NOMO-1 (cell line): ENCODE results near the gene AKAP6.
A peak's percentile ranks its signal among the peaks of the same experiment; 100 is the strongest.

Experiments used
- DNase-seq, 2 experiments: peaks; one replicate each; lab custom pipeline; 2025; ENCODE audit not compliant: unreplicated experiment in 2 of 2; lab: John Stamatoyannopoulos, UW

AKAP6 gene

DNA sequence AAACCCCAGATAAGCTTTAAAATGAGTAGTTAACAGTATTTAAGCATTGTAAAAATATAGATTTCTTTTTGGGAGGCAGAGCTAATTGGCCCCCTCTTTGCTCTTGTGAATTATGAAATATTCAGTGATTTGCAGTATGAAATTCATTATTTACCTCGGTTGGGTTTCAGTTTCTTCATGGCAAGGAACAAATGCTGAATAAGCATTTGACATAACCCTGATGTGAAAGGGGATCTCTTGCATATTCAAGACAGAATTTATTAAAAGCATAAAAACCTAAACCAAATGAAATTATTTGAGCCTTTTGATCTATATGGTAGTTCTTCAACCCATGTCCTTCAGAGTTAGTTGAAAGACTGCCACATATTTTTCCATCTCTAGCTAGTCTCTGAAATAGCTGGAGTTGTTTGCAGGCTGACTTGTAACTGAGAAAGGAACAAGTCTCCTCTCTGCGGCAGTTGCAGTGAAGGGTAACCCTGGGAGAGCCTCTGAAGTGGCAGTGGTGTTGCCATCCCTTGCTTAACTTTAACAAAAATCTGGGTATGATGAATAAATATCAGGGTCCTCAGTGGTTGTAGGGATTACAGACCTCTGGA lies 690 bp downstream of the AKAP6 start:
- DNase-seq = no peak

DNA sequence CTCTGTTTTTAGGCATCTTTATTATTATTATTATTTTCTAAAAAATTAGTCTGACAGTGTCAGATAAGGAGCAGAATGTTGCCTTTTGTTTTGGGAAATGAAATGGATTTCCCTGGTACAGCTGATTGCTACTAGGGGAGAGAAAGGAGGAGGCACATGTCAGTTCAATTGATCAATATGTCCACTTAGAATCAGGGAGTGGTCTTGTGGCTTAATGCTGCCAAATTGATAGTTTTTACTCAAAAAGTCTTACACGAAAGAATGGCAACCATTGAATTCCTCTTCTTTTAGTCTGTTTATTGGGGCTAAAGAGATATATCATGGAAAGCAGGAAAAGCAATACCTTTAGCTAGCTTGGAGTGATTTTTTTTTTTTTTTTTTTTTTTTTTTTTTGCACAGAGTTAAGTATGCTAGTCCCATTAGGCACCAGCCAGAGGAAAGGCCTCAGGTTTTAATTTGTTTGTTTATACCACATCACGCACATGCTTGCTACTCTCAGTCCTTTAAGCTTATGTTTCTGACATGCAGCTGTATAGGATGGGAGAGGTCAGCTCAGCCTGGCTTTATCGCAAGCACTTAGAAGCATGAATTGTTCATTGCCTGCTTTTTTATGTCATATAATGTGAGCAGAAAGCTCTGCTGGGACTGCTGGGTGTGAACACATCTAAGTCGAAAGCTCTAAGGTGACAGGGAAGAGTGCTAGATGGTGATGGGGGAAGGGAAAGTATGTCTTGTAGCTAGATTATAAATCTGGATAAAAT lies 1.4 kb downstream of the AKAP6 start:
- DNase-seq = no peak

DNA sequence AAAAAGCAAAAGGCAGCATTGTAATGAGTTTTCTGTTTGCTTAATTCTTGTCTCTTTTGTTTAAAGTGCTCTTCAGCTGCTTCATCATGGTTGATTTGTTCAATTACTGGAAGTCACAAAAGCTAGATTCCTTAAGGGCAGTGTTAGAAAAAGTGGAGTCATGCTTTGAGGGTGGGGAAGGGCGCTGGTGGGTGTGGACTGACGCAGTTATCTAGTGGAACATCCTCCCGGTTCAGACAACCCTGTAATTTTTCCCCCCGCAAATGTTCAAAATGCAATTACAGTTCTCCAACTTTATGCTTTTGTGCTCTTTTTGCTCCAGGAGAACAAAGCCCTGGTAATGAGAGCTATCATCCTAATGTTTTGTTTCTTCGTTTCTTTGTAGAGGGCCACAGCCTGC lies 2.1 kb downstream of the AKAP6 start:
- DNase-seq = no peak

DNA sequence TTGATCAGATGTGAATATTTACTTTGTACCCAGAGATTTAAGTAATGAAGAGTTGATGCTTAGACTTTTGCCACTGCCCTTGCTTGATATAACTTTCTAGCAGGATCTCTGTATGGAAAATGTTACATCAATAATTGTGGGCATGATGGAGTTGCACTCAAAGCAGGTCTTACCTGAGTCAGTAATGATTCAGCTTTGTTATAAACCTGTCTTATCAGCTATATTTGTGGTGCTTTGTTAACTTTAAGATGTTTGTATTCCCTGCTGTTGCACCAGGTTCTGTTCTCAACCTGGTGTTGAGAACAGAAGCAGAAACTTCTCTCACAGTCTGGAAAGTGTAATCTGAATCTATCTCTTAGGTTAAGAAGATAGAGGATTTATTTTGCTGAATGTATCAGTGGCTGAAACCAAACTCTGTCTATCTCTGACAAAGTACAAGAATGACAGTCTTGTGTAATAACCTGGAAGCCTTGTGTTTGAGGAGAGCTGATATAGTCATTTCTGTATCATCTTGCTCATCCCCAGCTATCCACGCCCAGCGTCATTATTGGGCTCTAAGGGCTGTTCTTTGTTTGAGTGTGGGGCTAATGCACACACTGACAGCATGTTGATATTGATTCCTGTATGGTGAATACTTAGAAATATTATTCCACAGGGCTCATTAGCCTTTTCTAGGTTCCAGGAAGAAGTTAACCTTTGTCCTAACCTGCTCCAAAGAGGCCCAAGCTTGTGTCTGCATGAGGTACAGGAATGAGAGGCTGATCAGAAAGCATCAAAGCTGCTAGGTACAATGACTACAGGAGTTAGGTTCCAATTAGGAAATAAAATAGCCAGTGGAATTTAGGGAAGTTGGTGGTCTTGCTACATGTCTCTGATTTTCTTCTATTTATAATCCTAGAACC lies 3.6 kb downstream of the AKAP6 start:
- no peak for DNase-seq

DNA sequence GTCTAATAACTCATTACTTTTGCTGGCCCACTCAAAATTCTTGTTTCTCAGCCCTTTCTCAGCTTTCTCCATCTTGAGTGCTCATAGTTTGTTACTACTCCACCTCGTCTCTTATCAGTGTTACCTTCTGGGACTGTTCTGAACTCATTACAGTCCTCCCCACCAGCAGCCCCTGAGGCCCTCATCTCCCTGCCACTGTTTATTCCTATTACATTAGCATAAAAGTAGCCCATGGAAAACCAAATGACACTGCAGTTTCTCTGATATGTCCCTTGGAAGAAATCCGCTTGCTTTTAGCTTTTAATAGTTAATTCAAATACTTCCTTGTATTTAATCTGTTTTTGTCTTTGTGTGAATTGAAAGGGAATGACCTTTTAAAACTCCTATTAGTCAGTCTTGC lies 7.6 kb downstream of the AKAP6 start:
- no peak for DNase-seq

DNA sequence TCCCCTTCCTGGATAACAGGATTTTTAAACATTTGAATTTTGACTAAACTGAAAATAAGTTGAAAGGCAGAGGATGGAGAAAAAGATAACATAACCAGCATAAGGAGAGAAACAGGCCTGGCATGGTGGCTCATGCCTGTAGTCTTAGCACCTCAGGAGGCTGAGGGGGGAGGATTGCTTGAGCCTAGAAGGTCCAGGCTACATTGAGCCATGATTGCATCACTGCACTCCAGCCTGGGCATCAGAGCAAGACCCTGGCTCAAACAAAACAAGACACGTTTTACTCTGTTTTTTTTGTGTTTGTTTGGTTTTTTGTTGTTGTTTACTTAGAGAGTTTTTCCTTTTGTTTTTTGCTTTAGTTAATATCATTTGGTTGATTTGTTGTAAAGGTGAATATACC lies 8.7 kb downstream of the AKAP6 start:
- no peak for DNase-seq

DNA sequence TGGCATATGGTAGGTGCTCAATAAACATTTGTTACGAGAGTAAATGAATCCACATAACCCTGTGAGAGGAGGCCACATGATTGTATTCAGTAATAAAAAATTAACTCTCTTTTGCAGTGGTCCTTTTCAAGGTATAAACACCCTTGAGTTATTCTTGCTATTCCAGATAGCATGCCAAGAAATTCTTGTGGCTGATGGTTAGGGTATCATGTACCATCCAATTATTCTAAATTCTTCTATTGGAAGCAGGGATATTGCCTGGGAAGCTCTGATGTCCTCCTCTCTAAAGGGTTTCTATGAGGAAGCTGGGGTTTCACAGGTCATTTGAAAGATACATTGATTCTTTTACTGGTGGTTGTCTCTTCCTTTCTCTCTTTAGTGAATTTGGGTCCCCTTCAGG lies 10.1 kb downstream of the AKAP6 start:
- DNase-seq = no peak

DNA sequence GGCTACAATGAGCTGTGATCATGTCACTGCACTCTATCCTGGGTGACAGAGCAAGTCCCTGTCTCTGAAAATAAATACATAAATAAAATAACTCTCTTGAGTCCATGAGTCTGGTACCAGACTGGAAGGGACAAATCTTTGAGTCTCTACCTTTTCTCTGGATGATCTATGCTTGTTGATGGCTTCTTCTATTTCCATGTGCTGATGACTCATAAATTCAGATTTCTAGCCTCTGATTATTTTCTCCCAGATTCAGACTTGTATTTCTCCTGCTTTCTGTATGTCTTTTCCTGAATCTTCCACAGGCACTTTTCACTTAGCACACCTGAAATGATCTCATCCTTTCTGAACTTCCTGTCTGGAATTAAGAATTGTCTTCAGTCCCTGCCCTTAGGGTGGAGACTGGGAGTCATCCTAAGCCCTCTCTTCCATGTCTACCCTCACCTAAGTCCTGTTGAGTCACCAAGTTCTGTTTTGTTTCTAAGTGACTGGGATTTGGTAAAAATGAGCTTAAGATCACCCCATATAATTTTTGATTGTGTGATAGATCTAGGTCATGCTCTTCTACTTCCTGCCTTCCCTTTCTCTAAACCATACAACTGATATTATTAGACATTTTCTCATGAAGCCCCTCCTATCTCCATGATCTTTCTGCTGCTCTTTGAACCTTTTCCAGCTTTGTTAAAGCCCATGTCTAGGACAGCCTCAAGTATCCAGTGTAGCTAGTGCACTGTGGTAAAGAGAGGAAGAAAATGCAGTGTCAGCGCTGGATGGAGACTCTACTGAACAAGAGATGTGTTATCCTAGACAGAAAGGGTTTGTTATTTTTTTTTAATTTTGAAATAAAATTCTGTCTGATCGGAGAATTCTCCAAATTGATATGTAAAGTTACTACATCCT lies 13.1 kb downstream of the AKAP6 start:
- DNase-seq = no peak

DNA sequence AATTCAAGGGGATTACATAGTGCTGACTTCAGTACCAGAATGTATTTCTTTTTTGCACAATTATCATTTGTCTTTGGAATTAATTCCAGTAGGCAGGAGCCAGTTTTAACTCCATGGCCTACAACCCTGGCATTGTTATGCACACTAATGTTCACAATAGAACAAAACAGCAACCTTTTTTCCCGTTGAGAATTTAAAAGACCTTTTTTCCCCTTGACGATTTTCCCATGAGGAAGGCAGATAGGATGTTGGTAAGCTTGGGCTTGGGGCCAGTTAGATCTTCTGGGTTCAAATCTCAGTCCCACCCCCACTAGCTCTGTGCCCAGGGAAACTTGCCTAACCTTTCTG lies 13.7 kb downstream of the AKAP6 start:
- no peak for DNase-seq

DNA sequence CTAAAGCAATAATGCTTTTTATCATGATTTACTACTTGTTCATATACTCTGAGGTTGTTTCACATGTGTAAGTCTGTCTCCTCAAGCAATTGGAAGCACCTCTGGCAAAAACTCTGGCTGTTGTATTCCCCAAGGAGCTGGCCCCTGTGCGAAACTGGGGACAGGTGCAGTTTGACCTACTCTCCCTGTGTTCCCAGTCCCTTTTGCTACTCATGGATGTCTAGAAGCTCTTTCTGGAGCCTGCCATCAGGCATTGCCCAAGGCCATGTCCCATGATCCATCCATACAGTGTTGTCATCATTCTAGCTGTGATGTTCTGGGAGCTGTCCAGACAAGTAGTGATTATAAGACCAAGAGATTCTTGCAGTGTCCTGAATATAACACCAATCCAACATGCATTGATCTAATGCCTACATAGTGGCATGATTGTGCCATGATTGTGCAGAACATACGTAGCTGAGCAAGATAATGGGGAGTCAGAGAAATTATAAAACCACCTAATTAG lies 14.9 kb downstream of the AKAP6 start:
- no peak for DNase-seq

DNA sequence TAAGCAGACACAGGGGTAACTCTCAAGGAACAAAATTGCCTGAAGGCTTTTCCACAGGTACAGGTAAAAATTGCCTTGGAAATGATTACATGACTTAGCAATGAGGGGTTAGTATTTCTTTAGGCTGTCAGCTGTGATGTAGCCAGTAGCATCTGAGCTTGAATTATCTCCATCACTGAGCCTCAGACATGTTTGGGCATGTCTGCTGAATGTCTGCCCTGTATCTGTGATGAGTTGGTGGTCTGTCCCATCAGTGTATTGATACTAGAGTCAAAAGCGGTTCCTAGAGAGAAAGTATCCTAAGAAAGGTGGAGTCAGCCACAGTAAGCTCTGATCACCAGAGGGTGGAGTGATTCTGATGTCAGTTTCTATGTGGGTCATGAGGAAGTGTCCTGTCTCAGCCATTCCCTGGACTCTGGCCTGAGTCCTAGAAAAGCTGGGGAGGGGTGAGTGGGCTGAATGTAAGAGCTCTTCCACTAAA lies 16.3 kb downstream of the AKAP6 start:
- DNase-seq = no peak

DNA sequence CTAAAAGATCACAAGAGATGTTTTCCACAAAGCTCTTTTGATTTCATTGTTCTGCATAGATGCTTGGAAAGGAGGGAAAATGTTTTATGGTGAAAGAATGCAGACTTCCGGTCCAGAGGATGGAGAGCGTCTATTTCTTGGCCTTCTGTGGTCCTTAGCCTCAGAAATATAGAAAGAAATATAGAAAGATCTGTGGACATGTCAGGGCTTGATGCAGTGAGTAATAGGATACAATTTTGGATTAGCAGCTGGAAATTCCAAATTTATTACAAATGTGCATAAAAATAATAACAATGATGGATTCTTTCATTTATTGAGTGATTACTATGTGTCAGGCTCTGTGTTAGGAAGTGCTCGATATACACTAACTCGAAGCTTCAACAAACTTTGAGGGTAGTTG lies 20.2 kb downstream of the AKAP6 start:
- DNase-seq = no peak

DNA sequence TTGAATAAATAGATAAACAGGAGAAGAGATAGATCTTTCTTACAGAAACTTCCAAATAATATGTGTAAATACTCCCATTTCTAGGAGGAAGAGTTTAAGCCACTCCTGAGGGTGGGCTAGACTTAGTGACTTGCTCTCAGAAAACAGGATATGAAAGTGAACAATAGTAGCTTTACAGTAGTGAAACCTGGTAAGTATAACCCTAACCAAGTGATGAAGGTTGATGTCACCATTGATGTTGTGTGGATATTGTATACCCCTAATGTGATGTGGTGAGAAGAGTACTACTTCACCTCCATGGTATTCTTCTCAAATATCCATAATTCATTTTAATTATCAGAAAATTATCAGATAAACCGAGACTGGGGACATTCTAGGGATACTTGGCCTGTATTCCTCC lies 20.9 kb downstream of the AKAP6 start:
- DNase-seq = peak in 1 of 2 experiments; percentile 1

DNA sequence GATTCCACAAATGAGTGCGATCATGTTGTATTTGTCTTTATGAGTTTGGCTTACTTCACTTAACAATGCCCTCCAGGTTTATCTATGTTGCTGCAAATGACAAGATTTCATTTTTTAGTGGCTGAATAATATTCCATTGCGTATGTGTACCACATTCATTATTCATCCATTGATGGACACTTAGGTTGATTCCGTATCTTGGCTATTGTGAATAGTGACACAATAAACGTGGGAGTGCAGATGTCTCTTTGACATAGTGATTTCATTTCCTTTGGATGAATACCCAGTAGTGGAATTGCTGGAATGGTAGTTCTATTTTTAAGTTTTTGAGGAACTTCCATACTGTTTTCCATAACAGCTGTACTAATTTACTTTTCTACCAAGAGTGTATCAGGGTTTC lies 23.5 kb downstream of the AKAP6 start:
- DNase-seq = no peak

DNA sequence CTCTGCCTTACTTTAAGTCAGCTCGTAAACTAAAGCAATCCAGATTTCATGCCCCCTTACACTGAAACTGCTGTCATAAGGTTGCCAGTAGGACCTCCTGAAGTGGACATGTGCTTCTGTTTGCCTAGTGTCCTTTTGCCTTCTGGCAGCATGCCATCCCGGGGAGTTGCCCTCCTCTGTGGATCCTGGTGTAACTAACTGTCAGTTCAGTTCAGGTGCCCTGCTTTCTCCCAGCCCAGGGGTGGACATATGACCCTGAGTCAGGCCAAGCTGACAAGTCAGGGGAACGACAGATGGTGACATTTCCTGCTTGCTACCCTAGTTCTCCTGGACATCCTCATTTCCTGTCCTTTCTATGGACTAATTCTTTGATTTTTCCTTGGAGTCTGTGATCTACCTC lies 25.6 kb downstream of the AKAP6 start:
- no peak for DNase-seq

DNA sequence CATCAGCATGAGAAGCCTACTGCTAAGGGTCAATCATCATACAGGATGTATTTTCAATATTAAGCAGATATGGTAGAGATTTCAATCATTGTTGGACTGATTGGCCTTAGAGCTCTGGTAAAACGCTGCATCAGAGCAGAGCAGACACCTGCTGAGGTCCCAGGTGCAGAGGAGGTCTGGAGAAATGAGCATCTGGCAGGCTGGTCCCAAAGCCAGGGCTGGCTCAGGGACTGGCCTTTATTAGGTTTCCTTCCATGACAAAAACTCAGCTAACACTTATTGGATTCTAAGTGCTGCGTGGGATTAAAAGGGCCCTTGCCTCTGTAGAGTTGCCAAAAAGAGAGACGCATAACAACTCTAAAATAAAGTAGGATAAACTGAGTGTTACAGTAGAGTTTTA lies 29.7 kb downstream of the AKAP6 start:
- DNase-seq = no peak

DNA sequence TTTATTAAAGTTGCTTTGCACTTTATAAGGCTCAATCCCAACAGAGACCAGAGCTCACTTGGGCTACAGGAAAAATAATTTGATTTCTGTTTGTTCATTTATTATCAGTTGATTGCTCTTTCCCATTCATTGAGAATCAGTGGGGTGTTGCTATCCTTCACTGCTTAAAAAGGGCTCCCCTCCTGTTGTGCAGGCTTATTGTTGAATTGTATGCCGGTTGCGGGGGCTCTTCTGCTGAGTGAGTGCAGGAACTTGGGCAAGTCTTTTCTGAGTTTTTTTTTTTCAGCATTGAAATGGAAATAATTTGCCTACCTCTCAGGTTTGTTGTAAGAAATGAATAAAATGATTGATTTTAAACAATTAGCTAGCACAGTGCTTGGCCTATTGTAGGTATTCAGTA lies 32.6 kb downstream of the AKAP6 start:
- DNase-seq = no peak

DNA sequence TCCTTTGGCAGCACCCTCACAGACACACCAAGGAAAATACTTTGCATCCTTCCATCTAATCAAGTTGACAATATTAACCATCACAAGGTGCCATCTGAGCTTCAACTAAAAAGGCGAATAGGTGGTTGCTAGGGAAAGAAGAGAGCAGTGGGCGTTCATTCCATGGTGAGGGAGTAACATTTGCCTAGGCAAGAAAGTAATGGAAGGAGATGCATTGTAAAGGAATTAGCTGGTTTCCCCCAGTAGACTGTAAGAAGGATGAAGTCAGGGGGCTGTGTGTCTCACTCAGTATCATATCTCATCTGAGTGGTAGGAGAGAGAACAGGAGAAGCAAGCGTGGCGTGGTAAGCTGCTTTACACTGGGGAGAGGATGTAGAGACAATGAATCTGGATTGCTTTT lies 34.7 kb downstream of the AKAP6 start:
- no peak for DNase-seq

DNA sequence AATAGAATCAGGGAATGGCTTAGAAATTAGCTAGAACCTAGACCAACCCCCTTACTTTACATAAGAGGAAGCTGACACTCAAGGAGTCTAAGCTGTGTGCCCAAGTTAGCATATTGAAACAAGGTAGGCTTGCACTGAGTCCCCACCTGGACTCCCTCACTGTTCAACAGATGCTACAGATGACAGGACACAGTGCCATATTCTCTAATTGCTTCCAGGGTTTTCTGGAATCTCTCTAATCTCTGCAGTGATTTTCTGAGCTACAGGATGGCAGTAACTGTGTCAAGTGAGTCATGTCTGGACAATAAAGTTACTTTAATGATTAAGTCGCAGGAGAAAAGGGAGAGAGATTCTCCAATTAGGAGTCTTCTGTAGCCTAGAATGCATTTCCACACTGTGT lies 35.8 kb downstream of the AKAP6 start:
- DNase-seq = no peak

DNA sequence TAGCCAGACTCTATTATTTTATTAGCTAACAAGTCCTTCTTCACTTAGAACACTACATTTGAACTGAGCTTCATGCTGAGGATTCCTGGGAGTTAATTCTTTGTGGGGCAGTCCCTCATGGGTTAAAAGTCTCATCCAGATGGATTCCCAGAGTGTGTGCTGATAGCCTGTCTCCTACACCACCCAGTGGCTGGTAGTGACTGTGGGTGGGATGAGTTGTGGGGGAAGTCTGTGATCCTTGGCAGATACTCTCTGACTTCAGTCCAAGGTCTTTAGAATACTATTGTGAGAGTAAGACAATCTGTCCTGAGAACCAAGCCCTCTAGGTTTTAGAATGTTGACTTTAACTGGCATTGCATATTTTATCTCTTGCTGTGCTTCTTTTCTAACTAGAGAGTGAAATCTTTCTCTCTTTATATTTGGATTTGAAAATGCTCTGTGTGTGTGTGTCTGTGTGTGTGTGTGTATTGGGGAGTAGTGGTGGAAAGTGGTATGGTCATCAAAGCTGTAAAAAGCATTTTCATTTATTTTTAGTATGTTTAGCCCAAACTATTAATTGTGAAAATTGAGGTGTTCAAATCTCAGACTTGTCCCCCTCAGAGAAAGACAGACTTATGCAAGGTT lies 37.3 kb downstream of the AKAP6 start:
- DNase-seq = no peak
